ENCODE measurements around the gene WFDC5. TPM values are rescaled to one million over a fixed set of nuclear protein-coding genes. Genes with fewer than 3 reads are reported as not detected.
"Not testable (repeated sequence)": the region's sequence is repeated elsewhere in the genome, so short reads cannot be mapped to it uniquely, and the experiment has no call there.

Gene WFDC5
- total RNA-seq, 1 donor from 2014 or later: 1.0 TPM

- no peak for DNase-seq (ENCODE audit: low read depth)
- Histone ChIP-seq H3K4me3 (ENCODE audit: low read depth, low read length) (no peak overlapping the region), H3K36me3 (ENCODE audit: control insufficient read depth, insufficient read depth, low read length) (no peaks in the 10 kb centered on the region), H3K27me3 (ENCODE audit: control insufficient read depth, insufficient read depth, low read length) (peaks cover 3% of the 10 kb centered on the region)
- TF ChIP-seq, protein P1, sequence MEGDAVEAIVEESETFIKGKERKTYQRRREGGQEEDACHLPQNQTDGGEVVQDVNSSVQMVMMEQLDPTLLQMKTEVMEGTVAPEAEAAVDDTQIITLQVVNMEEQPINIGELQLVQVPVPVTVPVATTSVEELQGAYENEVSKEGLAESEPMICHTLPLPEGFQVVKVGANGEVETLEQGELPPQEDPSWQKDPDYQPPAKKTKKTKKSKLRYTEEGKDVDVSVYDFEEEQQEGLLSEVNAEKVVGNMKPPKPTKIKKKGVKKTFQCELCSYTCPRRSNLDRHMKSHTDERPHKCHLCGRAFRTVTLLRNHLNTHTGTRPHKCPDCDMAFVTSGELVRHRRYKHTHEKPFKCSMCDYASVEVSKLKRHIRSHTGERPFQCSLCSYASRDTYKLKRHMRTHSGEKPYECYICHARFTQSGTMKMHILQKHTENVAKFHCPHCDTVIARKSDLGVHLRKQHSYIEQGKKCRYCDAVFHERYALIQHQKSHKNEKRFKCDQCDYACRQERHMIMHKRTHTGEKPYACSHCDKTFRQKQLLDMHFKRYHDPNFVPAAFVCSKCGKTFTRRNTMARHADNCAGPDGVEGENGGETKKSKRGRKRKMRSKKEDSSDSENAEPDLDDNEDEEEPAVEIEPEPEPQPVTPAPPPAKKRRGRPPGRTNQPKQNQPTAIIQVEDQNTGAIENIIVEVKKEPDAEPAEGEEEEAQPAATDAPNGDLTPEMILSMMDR (IDR thresholded peaks at IDR 0.05; ENCODE audit: insufficient read depth, low read length, poor library complexity, severe bottlenecking): no peak
Measured at GRCh38 chr20:45153752-45154151, 38.8 kb upstream of the WFDC5 start.

- H3K36me3 ChIP-seq (ENCODE audit: control insufficient read depth, insufficient read depth, low read length): no peaks in the 10 kb centered on the region
- peaks cover 3% of the 10 kb centered on the region for H3K27me3 ChIP-seq (ENCODE audit: control insufficient read depth, insufficient read depth, low read length)
- TF ChIP-seq, protein P1 (IDR thresholded peaks at IDR 0.05; ENCODE audit: insufficient read depth, low read length, poor library complexity, severe bottlenecking): no peak
- DNase-seq (ENCODE audit: low read depth): no peak
- no peak overlapping the region for H3K4me3 ChIP-seq (ENCODE audit: low read depth, low read length)
Measured at GRCh38 chr20:45153147-45153546, 38.2 kb upstream of the WFDC5 start.

GRCh38 chr20:45152405-45152804 lies 37.4 kb upstream of the WFDC5 start:
- TF ChIP-seq, protein P1 (IDR thresholded peaks at IDR 0.05; ENCODE audit: insufficient read depth, low read length, poor library complexity, severe bottlenecking): no peak
- no peak for DNase-seq (ENCODE audit: low read depth)
- Histone ChIP-seq H3K4me3 (ENCODE audit: low read depth, low read length) (no peak overlapping the region), H3K27me3 (ENCODE audit: control insufficient read depth, insufficient read depth, low read length) (peaks cover 3% of the 10 kb centered on the region), H3K36me3 (ENCODE audit: control insufficient read depth, insufficient read depth, low read length) (no peaks in the 10 kb centered on the region)

DNA sequence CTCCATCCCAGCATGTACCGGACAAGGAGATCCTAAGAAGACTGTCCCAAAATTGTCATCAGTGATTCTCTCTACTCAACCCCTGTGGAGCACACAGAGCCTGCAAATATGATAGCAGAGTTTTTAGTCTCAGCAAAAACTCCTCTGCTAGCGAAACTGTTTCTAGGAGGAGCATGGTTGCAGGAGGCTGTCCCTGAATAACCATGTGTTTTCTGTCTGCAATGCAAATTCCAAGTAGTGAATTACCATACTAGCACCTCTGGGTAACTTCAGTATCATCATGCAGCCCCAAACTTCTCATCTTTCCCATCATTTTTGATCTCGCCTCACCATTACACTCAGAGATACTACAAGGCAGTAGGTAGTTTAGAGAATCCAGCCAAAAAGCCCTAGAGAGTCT lies 34.1 kb upstream of the WFDC5 start:
- TF ChIP-seq, protein P1 (IDR thresholded peaks at IDR 0.05; ENCODE audit: insufficient read depth, low read length, poor library complexity, severe bottlenecking): no peak
- no peak overlapping the region for H3K4me3 ChIP-seq (ENCODE audit: low read depth, low read length)
- peaks cover 3% of the 10 kb centered on the region for H3K27me3 ChIP-seq (ENCODE audit: control insufficient read depth, insufficient read depth, low read length)
- no peak for DNase-seq (ENCODE audit: low read depth)
- H3K36me3 ChIP-seq (ENCODE audit: control insufficient read depth, insufficient read depth, low read length): no peaks in the 10 kb centered on the region

DNA sequence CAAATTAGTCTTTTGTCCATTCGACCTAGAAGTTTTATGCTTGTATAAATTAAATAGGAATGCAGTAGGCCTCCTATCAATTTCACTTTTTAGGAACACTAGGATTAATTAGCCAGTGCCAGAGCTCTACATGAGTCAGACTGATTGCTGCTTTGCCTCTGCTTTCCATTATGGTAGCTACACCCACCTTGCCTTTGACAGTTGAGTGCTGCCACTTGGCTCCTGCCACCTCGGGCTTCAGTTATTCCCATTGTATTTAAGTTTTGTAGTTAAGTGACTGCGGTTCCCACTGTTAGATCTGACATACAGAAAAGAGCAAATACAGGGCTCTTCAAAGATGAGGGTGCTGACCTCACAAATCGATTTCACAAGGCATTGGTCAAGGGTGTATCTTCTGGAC lies 25.9 kb upstream of the WFDC5 start:
- no peak for DNase-seq (ENCODE audit: low read depth)
- no peaks in the 10 kb centered on the region for H3K36me3 ChIP-seq (ENCODE audit: control insufficient read depth, insufficient read depth, low read length)
- TF ChIP-seq, protein P1 (IDR thresholded peaks at IDR 0.05; ENCODE audit: insufficient read depth, low read length, poor library complexity, severe bottlenecking): no peak
- H3K4me3 ChIP-seq (ENCODE audit: low read depth, low read length): no peak overlapping the region
- peaks cover 2% of the 10 kb centered on the region for H3K27me3 ChIP-seq (ENCODE audit: control insufficient read depth, insufficient read depth, low read length)

DNA sequence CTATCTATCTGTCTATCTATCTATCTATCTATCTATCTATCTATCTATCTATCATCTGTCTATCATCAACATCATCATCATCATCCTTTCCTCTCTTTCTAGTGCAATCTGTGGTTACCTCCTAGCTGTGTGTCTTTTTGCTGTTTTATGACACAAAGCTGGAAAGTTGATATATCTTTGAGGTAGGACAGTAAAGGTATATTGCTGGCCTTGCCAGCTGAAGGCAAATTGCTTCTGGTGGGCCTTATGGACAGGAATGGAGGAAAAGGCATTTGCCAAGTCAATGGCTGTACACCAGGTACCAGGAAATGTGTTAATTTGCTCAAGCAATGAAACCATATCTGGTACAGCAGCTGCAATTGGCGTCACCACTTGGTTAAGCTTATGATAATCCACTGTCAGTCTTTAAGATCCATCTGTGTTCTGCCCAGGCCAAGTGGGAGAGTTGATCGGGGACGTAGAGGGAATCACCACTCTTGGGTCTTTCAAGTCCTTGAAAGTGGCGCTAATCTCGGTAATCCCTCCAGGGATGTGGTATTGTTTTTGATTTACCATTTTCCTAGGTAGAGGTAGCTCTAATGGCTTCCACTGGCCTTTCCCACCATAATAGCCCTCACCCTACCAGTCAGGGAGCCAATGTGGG lies 24.9 kb upstream of the WFDC5 start:
- not testable (repeated sequence) for DNase-seq (ENCODE audit: low read depth); H3K27me3 ChIP-seq (ENCODE audit: control insufficient read depth, insufficient read depth, low read length); H3K36me3 ChIP-seq (ENCODE audit: control insufficient read depth, insufficient read depth, low read length); H3K4me3 ChIP-seq (ENCODE audit: low read depth, low read length)
